Fibroblast of villous mesenchyme (primary cell): Measurements from ENCODE around the gene ADAMTS3. TPM values are rescaled to one million over a fixed set of nuclear protein-coding genes. Genes with fewer than 3 reads are reported as not detected.

ENCODE experiments used
- DNase-seq: peaks from one replicate; pipeline ENCODE4 v3.0.0-alpha.2; 2010; ENCODE audit warnings: low read depth
- H3K4me3 ChIP-seq: 2 replicates; pipeline ENCODE4 v1.5.1; 2011; ENCODE audit warnings: low read depth, mild to moderate bottlenecking, low read length
- CTCF ChIP-seq: IDR thresholded peaks from 2 replicates; pipeline ENCODE4 v1.5.1; 2012; ENCODE audit warnings: low read depth, mild to moderate bottlenecking, low read length; ENCODE audit not compliant: insufficient read depth
- total RNA-seq: library from RNA; depleted of rRNA; stranded (reverse); fragments of >200 nt; gene quantifications from 2 replicates; pipeline ENCODE4 v1.2.3, GENCODE V29; 2012

Gene ADAMTS3
- total RNA-seq, 1 donor: 3.0 TPM

- TF ChIP-seq CTCF: no peak
- no peak for DNase-seq
- H3K4me3 ChIP-seq: no peak overlapping the region
Measured at GRCh38 chr4:72442147-72442546, 126.9 kb downstream of the ADAMTS3 start.

- no peak for DNase-seq
- no peak overlapping the region for H3K4me3 ChIP-seq
- no peak for TF ChIP-seq CTCF
Measured at GRCh38 chr4:72440386-72440785, 128.6 kb downstream of the ADAMTS3 start.

- TF ChIP-seq CTCF: no peak
- no peak overlapping the region for H3K4me3 ChIP-seq
Measured at GRCh38 chr4:72432975-72433374, 136.0 kb downstream of the ADAMTS3 start.

GRCh38 chr4:72432282-72432681 lies 136.7 kb downstream of the ADAMTS3 start:
- no peak overlapping the region for H3K4me3 ChIP-seq
- no peak for DNase-seq
- TF ChIP-seq CTCF: no peak

More at GRCh38 chr4:72432975-72433374, 136.0 kb downstream of the ADAMTS3 start:
- DNase-seq: no peak

GRCh38 chr4:72430988-72431387 lies 138.0 kb downstream of the ADAMTS3 start:
- DNase-seq: no peak
- TF ChIP-seq CTCF: no peak

GRCh38 chr4:72430050-72430449 lies 139.0 kb downstream of the ADAMTS3 start:
- no peak for DNase-seq

More at GRCh38 chr4:72430988-72431387, 138.0 kb downstream of the ADAMTS3 start:
- H3K4me3 ChIP-seq: no peak overlapping the region

More at GRCh38 chr4:72430050-72430449, 139.0 kb downstream of the ADAMTS3 start:
- TF ChIP-seq CTCF: no peak
- H3K4me3 ChIP-seq: no peak overlapping the region
